ENCODE results near the gene ARHGAP45.

Gene ARHGAP45

GRCh38 chr19:1063030-1063908 lies 3.7 kb upstream of the ARHGAP45 start:
- Histone ChIP-seq H3K4me3 (ENCODE audit: low read length) (no peak overlapping the region), H3K9me3 (ENCODE audit: control insufficient read depth, low read length) (peaks cover 3% of the 10 kb centered on the region), H3K27me3 (ENCODE audit: control insufficient read depth, insufficient read depth, low read length) (peaks cover 34% of the 10 kb centered on the region), H3K36me3 (ENCODE audit: control insufficient read depth, insufficient read depth, low read length) (no peaks in the 10 kb centered on the region), H3K4me1 (ENCODE audit: control insufficient read depth, insufficient read depth, low read length) (peaks cover 43% of the 10 kb centered on the region), H3K9ac (ENCODE audit: low read length) (no peak overlapping the region)

DNA sequence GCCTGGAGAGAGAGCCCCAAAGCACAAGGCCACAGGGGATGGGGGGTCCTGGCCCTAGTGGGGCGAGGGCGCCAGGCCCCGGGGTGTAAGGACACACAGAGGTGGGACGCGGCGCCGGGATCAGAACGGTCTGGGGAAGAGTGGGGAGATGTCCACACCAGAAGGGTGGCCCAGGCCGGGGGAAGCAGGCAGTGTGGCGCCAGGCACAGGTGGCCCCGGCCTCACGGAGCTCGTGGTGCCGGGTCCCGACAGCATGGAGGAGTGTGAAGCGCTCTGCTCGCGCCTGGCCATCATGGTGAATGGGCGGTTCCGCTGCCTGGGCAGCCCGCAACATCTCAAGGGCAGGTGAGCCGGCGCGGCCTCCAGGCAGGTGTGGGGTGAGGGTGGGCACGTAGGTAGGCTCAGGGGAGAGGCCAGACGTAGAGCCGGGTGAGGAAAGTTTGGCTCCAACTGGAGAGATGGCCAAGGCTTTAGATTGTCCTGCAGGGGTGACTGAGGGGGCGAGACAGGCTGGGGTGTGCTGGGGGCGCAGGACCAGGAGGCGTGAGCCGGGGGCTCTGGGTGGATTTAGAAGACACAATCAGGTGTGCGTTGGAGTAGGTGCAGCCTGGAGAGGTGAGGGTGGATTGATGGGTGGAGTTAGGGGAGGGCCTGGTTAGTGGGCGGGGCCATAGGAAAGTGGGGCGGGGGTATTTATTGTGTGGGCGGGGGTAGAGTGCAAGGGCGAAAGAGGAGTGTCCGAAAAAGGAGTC lies 2.9 kb upstream of the ARHGAP45 start:
- Histone ChIP-seq H3K4me3 (ENCODE audit: low read length) (no peak overlapping the region), H3K9me3 (ENCODE audit: control insufficient read depth, low read length) (no peaks in the 10 kb centered on the region), H3K9ac (ENCODE audit: low read length) (no peak overlapping the region), H3K36me3 (ENCODE audit: control insufficient read depth, insufficient read depth, low read length) (no peaks in the 10 kb centered on the region), H3K4me1 (ENCODE audit: control insufficient read depth, insufficient read depth, low read length) (peaks cover 51% of the 10 kb centered on the region), H3K27me3 (ENCODE audit: control insufficient read depth, insufficient read depth, low read length) (peaks cover 42% of the 10 kb centered on the region)

- Histone ChIP-seq H3K36me3 (ENCODE audit: control insufficient read depth, insufficient read depth, low read length) (no peaks in the 10 kb centered on the region), H3K4me1 (ENCODE audit: control insufficient read depth, insufficient read depth, low read length) (peaks cover 57% of the 10 kb centered on the region), H3K9ac (ENCODE audit: low read length) (no peak overlapping the region), H3K27me3 (ENCODE audit: control insufficient read depth, insufficient read depth, low read length) (peaks cover 50% of the 10 kb centered on the region), H3K4me3 (ENCODE audit: low read length) (no peak overlapping the region), H3K9me3 (ENCODE audit: control insufficient read depth, low read length) (no peaks in the 10 kb centered on the region)
Measured at GRCh38 chr19:1064661-1065605, 2.0 kb upstream of the ARHGAP45 start.

GRCh38 chr19:1065606-1066109 lies 1.3 kb upstream of the ARHGAP45 start:
- Histone ChIP-seq H3K4me3 (ENCODE audit: low read length) (no peak overlapping the region), H3K9me3 (ENCODE audit: control insufficient read depth, low read length) (no peaks in the 10 kb centered on the region), H3K27me3 (ENCODE audit: control insufficient read depth, insufficient read depth, low read length) (peaks cover 55% of the 10 kb centered on the region), H3K9ac (ENCODE audit: low read length) (no peak overlapping the region), H3K4me1 (ENCODE audit: control insufficient read depth, insufficient read depth, low read length) (peaks cover 57% of the 10 kb centered on the region), H3K36me3 (ENCODE audit: control insufficient read depth, insufficient read depth, low read length) (no peaks in the 10 kb centered on the region)

GRCh38 chr19:1066251-1066747 lies 668 bp upstream of the ARHGAP45 start:
- peaks cover 60% of the 10 kb centered on the region for H3K27me3 ChIP-seq (ENCODE audit: control insufficient read depth, insufficient read depth, low read length)
- no peak overlapping the region for H3K9ac ChIP-seq (ENCODE audit: low read length)
- no peak overlapping the region for H3K4me3 ChIP-seq (ENCODE audit: low read length)
- no peaks in the 10 kb centered on the region for H3K36me3 ChIP-seq (ENCODE audit: control insufficient read depth, insufficient read depth, low read length)
- H3K4me1 ChIP-seq (ENCODE audit: control insufficient read depth, insufficient read depth, low read length), result peaks cover 62% of the 10 kb centered on the region
- no peaks in the 10 kb centered on the region for H3K9me3 ChIP-seq (ENCODE audit: control insufficient read depth, low read length)

DNA sequence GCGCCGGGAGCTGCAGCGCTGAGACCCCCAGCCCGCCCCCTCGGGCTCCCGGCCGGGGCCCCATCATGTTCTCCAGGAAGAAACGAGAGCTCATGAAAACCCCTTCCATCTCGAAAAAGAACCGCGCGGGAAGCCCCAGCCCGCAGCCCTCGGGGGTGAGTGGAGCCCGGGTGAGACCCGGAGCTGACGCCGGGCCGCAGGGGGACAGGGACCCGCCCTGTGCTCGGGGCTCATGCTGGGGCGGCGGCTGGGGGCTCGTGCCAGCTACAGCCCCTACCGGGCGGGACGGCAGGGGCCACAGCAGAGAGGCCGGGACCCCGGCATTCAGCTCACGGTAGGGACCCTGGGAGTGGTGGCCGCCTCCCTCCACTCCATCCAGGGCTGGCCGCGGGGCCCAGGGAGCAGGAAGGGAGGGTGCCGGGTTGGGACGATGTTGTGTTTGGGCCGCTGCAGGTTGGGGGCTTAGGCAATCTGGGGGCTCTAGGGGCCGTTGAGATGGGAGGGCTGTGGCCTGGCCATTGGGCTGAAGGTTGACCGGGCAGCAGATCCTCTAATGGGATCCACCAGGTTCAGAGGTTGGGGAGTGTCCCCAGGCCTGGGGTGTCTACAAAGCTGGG lies 482 bp downstream of the ARHGAP45 start:
- H3K36me3 ChIP-seq (ENCODE audit: control insufficient read depth, insufficient read depth, low read length), result no peaks in the 10 kb centered on the region
- H3K9ac ChIP-seq (ENCODE audit: low read length), result peak overlapping the region; percentile 28
- no peak overlapping the region for H3K4me3 ChIP-seq (ENCODE audit: low read length)
- no peaks in the 10 kb centered on the region for H3K9me3 ChIP-seq (ENCODE audit: control insufficient read depth, low read length)
- H3K27me3 ChIP-seq (ENCODE audit: control insufficient read depth, insufficient read depth, low read length), result peaks cover 71% of the 10 kb centered on the region
- H3K4me1 ChIP-seq (ENCODE audit: control insufficient read depth, insufficient read depth, low read length), result peaks cover 62% of the 10 kb centered on the region

DNA sequence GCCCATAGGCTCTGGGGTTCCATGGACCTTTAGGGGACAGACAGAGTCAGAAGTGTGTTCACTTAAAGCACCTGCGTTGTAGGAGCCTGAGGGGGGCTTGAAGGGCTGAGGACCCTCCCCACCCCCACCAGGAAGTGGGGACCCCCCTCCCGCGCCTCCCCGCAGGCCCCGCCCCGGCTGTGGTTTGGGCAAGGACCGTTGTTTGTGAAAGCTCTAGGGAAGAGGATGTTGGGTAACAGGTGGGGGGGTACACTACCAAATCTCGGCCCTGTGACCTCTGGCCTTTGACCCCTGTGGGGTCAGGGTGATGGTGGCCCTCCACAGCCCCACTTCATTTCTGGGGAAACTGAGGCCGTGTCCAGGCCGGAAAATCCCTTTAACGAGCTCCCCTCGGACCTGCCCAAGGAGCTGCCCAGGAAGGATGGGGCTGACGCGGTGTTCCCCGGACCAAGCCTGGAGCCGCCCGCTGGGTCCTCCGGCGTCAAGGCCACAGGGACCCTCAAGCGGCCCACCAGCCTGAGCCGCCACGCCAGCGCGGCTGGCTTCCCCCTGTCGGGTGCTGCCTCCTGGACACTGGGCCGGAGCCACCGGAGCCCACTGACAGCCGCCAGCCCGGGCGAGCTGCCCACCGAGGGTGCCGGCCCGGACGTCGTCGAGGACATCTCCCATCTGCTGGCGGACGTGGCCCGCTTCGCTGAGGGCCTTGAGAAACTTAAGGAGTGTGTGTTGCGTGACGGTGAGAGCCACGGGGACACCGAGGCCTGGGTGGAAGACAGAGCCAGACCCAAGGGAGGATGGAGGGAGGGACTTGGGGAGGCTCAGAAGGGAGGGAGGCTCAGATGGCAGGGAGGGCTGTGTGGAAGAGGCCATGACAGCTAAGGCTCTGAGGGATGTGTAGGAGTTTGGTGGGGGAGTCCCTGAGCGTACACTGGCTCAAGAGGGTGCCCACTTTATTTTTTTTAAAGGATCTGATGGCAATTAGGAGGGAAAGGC lies 1.3 kb downstream of the ARHGAP45 start:
- Histone ChIP-seq H3K27me3 (ENCODE audit: control insufficient read depth, insufficient read depth, low read length) (peaks cover 73% of the 10 kb centered on the region), H3K36me3 (ENCODE audit: control insufficient read depth, insufficient read depth, low read length) (no peaks in the 10 kb centered on the region), H3K4me1 (ENCODE audit: control insufficient read depth, insufficient read depth, low read length) (peaks cover 62% of the 10 kb centered on the region), H3K9me3 (ENCODE audit: control insufficient read depth, low read length) (no peaks in the 10 kb centered on the region), H3K9ac (ENCODE audit: low read length) (no peak overlapping the region), H3K4me3 (ENCODE audit: low read length) (no peak overlapping the region)

GRCh38 chr19:1069009-1069779 lies 2.2 kb downstream of the ARHGAP45 start:
- Histone ChIP-seq H3K36me3 (ENCODE audit: control insufficient read depth, insufficient read depth, low read length) (no peaks in the 10 kb centered on the region), H3K9me3 (ENCODE audit: control insufficient read depth, low read length) (no peaks in the 10 kb centered on the region), H3K27me3 (ENCODE audit: control insufficient read depth, insufficient read depth, low read length) (peaks cover 70% of the 10 kb centered on the region), H3K4me3 (ENCODE audit: low read length) (no peak overlapping the region), H3K4me1 (ENCODE audit: control insufficient read depth, insufficient read depth, low read length) (peaks cover 61% of the 10 kb centered on the region), H3K9ac (ENCODE audit: low read length) (no peak overlapping the region)

DNA sequence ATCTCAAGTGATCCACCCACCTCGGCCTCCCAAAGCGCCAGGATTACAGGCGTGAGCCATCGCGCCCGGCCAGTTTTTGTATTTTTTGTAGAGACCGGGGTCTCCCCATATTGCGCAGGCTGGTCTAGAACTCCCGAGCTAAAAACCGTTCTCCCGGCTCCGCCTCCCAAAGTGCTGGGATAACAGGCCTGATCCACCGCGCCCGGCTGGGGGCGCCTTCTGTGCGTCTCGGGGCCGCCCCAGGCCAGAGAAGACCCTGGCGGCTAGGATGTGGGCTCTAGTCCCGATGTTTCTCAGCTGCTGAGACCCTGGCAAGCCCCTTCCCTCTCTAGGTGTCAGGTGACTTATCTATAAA lies 3.6 kb downstream of the ARHGAP45 start:
- Histone ChIP-seq H3K4me3 (ENCODE audit: low read length) (no peak overlapping the region), H3K4me1 (ENCODE audit: control insufficient read depth, insufficient read depth, low read length) (peaks cover 58% of the 10 kb centered on the region), H3K9me3 (ENCODE audit: control insufficient read depth, low read length) (no peaks in the 10 kb centered on the region), H3K9ac (ENCODE audit: low read length) (no peak overlapping the region), H3K36me3 (ENCODE audit: control insufficient read depth, insufficient read depth, low read length) (no peaks in the 10 kb centered on the region), H3K27me3 (ENCODE audit: control insufficient read depth, insufficient read depth, low read length) (peaks cover 66% of the 10 kb centered on the region)
